ENCODE results near the gene CD6.

GRCh38 chr11:61049063-61049377 lies 77.5 kb downstream of the CD6 start:
- TF ChIP-seq ZNF274 (IDR thresholded peaks at IDR 0.05; ENCODE audit: low read depth, low read length): no peak
- TF ChIP-seq YY1 (IDR thresholded peaks at IDR 0.05; ENCODE audit: insufficient read depth, insufficient read length): no peak
